ENCODE results near the gene EXOC2.

The EXOC2 gene

GRCh38 chr6:453152-453551, 239.8 kb downstream of the EXOC2 start:
- no peak overlapping the region for H3K27ac ChIP-seq (ENCODE audit: poor library complexity, severe bottlenecking)
- no peak overlapping the region for H3K4me3 ChIP-seq (ENCODE audit: severe bottlenecking)
- H3K9me3 ChIP-seq (ENCODE audit: severe bottlenecking), result no peaks in the 10 kb centered on the region
- H3K36me3 ChIP-seq (ENCODE audit: low read depth), result no peaks in the 10 kb centered on the region
- ATAC-seq (ENCODE audit: low read depth), result no peak
- no peak for TF ChIP-seq CTCF (IDR thresholded peaks at IDR 0.05; ENCODE audit: poor library complexity, severe bottlenecking)
- no peak for DNase-seq (ENCODE audit: low spot score)
- no peaks in the 10 kb centered on the region for H3K4me1 ChIP-seq (ENCODE audit: insufficient read depth, poor library complexity, severe bottlenecking)
- H3K27me3 ChIP-seq (ENCODE audit: insufficient read depth, poor library complexity, severe bottlenecking), result peaks cover 9% of the 10 kb centered on the region

GRCh38 chr6:452301-453067, 240.5 kb downstream of the EXOC2 start:
- Histone ChIP-seq H3K4me3 (ENCODE audit: severe bottlenecking) (no peak overlapping the region), H3K36me3 (ENCODE audit: low read depth) (no peaks in the 10 kb centered on the region)
- ATAC-seq (ENCODE audit: low read depth), result no peak

DNA sequence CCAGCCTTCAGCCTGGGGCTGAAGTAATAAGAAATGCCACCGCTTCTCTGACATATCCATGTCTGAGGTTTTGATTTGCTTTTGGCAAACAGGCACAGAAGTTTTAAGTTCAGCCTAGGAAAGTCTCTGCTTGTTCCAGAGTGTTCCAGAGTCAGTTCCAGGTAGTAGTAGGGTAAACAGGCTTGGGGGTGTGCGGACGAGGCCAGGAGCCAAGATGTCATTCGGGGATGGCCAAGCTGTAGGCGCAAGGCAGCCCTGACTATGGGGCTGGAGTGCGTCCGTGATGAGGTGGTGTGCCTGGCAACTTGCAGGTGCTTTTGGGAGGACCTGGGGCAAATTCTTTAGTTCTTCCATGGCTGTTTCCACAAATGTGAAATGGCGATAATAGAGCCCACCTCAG, 241.1 kb downstream of the EXOC2 start:
- H3K36me3 ChIP-seq (ENCODE audit: low read depth), result no peaks in the 10 kb centered on the region
- H3K9me3 ChIP-seq (ENCODE audit: severe bottlenecking), result no peaks in the 10 kb centered on the region
- no peaks in the 10 kb centered on the region for H3K4me1 ChIP-seq (ENCODE audit: insufficient read depth, poor library complexity, severe bottlenecking)
- no peak overlapping the region for H3K27ac ChIP-seq (ENCODE audit: poor library complexity, severe bottlenecking)
- H3K27me3 ChIP-seq (ENCODE audit: insufficient read depth, poor library complexity, severe bottlenecking), result peaks cover 9% of the 10 kb centered on the region
- ATAC-seq (ENCODE audit: low read depth) (no peak), DNase-seq (ENCODE audit: low spot score) (no peak)
- no peak overlapping the region for H3K4me3 ChIP-seq (ENCODE audit: severe bottlenecking)
- no peak for TF ChIP-seq CTCF (IDR thresholded peaks at IDR 0.05; ENCODE audit: poor library complexity, severe bottlenecking)

More at GRCh38 chr6:452301-453067, 240.5 kb downstream of the EXOC2 start:
- DNase-seq (ENCODE audit: low spot score), result no peak
- no peak for TF ChIP-seq CTCF (IDR thresholded peaks at IDR 0.05; ENCODE audit: poor library complexity, severe bottlenecking)
- Histone ChIP-seq H3K4me1 (ENCODE audit: insufficient read depth, poor library complexity, severe bottlenecking) (no peaks in the 10 kb centered on the region), H3K27ac (ENCODE audit: poor library complexity, severe bottlenecking) (no peak overlapping the region), H3K9me3 (ENCODE audit: severe bottlenecking) (no peaks in the 10 kb centered on the region), H3K27me3 (ENCODE audit: insufficient read depth, poor library complexity, severe bottlenecking) (peaks cover 9% of the 10 kb centered on the region)

- Histone ChIP-seq H3K36me3 (ENCODE audit: low read depth) (no peaks in the 10 kb centered on the region), H3K4me3 (ENCODE audit: severe bottlenecking) (no peak overlapping the region), H3K4me1 (ENCODE audit: insufficient read depth, poor library complexity, severe bottlenecking) (no peaks in the 10 kb centered on the region), H3K9me3 (ENCODE audit: severe bottlenecking) (no peaks in the 10 kb centered on the region), H3K27me3 (ENCODE audit: insufficient read depth, poor library complexity, severe bottlenecking) (peaks cover 9% of the 10 kb centered on the region), H3K27ac (ENCODE audit: poor library complexity, severe bottlenecking) (no peak overlapping the region)
- TF ChIP-seq CTCF (IDR thresholded peaks at IDR 0.05; ENCODE audit: poor library complexity, severe bottlenecking), result no peak
- ATAC-seq (ENCODE audit: low read depth) (no peak), DNase-seq (ENCODE audit: low spot score) (no peak)
Measured at GRCh38 chr6:451336-451735, 241.6 kb downstream of the EXOC2 start.

Data from RWPE2 (cell line).